GM23338 (cell line): ENCODE measurements around the gene OTUB1. TPM values are rescaled to one million over a fixed set of nuclear protein-coding genes. Genes with fewer than 3 reads are reported as not detected.

Source experiments
- ATAC-seq: fragments of 200-7000 bp; cut with Tn5 transposase; 3 replicates; pipeline ENCODE4 v1.9.1; 2020
- DNase-seq: peaks from one replicate; pipeline ENCODE4 v3.0.0-alpha.2; 2015; ENCODE audit warnings: low spot score
- H2AFZ ChIP-seq: fragments of 200-600 bp; sonication (generic); 2 replicates; pipeline ENCODE4 v1.8.0; 2016; ENCODE audit warnings: antibody characterized with exemption, mild to moderate bottlenecking, moderate library complexity
- H3F3A ChIP-seq: fragments of 200-600 bp; sonication (generic); replicated peaks from 2 replicates; pipeline ENCODE4 v1.8.0; 2017; ENCODE audit warnings: antibody characterized with exemption, mixed run types, low read depth
- H3K27ac ChIP-seq: fragments of 200-600 bp; sonication (generic); 2 replicates; pipeline ENCODE4 v1.6.1; 2016; ENCODE audit warnings: low read depth
- H3K27me3 ChIP-seq: fragments of 200-600 bp; sonication (generic); 2 replicates; pipeline ENCODE4 v1.8.0; 2016; ENCODE audit warnings: mild to moderate bottlenecking, mixed run types, moderate library complexity; ENCODE audit not compliant: insufficient read depth
- H3K36me3 ChIP-seq: fragments of 200-600 bp; sonication (generic); 2 replicates; pipeline ENCODE4 v1.8.0; 2016; ENCODE audit warnings: mild to moderate bottlenecking; ENCODE audit not compliant: insufficient read depth
- H3K4me1 ChIP-seq: fragments of 200-600 bp; sonication (generic); 2 replicates; pipeline ENCODE4 v1.8.0; 2016; ENCODE audit warnings: mild to moderate bottlenecking, moderate library complexity; ENCODE audit not compliant: insufficient read depth
- H3K4me2 ChIP-seq: fragments of 200-600 bp; sonication (generic); 2 replicates; pipeline ENCODE4 v1.7.1; 2017; ENCODE audit warnings: mixed run types
- H3K4me3 ChIP-seq: fragments of 200-600 bp; sonication (generic); 2 replicates; pipeline ENCODE4 v1.6.1; 2016; ENCODE audit warnings: mixed run types
- H3K79me2 ChIP-seq: fragments of 200-600 bp; sonication (generic); replicated peaks from 2 replicates; pipeline ENCODE4 v1.8.0; 2017; ENCODE audit warnings: mild to moderate bottlenecking; ENCODE audit not compliant: insufficient read depth
- H3K9me2 ChIP-seq: fragments of 200-600 bp; sonication (generic); 2 replicates; pipeline ENCODE4 v1.8.0; 2017; ENCODE audit not compliant: insufficient read depth
- H4K20me1 ChIP-seq: fragments of 200-600 bp; sonication (generic); replicated peaks from 2 replicates; pipeline ENCODE4 v1.8.0; 2017; ENCODE audit warnings: mild to moderate bottlenecking; ENCODE audit not compliant: insufficient read depth
- H3K27ac Mint-ChIP-seq: 2 replicates; pipeline ENCODE4 v1.8.0; 2020; ENCODE audit warnings: inconsistent platforms, mild to moderate bottlenecking, moderate library complexity, mixed read lengths
- H3K27me3 Mint-ChIP-seq: 3 replicates; pipeline ENCODE4 v1.8.0; 2022; ENCODE audit warnings: low read depth, mild to moderate bottlenecking, moderate library complexity, mixed read lengths, inconsistent platforms; ENCODE audit not compliant: insufficient read depth, poor library complexity
- H3K36me3 Mint-ChIP-seq: 3 replicates; pipeline ENCODE4 v1.8.0; 2021; ENCODE audit warnings: low read depth, mild to moderate bottlenecking, inconsistent platforms, moderate library complexity, mixed read lengths
- H3K4me1 Mint-ChIP-seq: 3 replicates; pipeline ENCODE4 v1.8.0; 2020; ENCODE audit warnings: mild to moderate bottlenecking, inconsistent platforms, mixed read lengths
- H3K4me3 Mint-ChIP-seq: 3 replicates; pipeline ENCODE4 v1.8.0; 2021; ENCODE audit warnings: moderate library complexity, mild to moderate bottlenecking, inconsistent platforms, mixed read lengths
- H3K9me3 Mint-ChIP-seq: 3 replicates; pipeline ENCODE4 v1.8.0; 2020; ENCODE audit warnings: moderate library complexity, mild to moderate bottlenecking, inconsistent platforms, mixed read lengths
- CREB1 ChIP-seq: fragments of 250-450 bp; sonication (Bioruptor Pico); IDR thresholded peaks from 2 replicates; pipeline ENCODE4 v1.5.0; 2020; ENCODE audit warnings: low read depth, mild to moderate bottlenecking, moderate library complexity
- CTCF ChIP-seq, 2 experiments: fragments of 200-600 bp in 1 of 2; sonication (generic) in 1 of 2; conservative IDR thresholded peaks; 2 replicates each; pipeline versions ENCODE4 v1.5.1 to v1.6.1; 2016 to 2017; ENCODE audit warnings: antibody characterized with exemption in 2 of 2, low read depth in 2 of 2, mild to moderate bottlenecking in 2 of 2, moderate library complexity in 1 of 2
- EZH2 ChIP-seq: fragments of 200-600 bp; sonication (generic); IDR thresholded peaks from one replicate; pipeline ENCODE4 v1.8.0; 2017; ENCODE audit warnings: antibody characterized with exemption, mild to moderate bottlenecking, low read depth; ENCODE audit not compliant: unreplicated experiment
- EZH2phosphoT487 ChIP-seq: fragments of 200-600 bp; sonication (generic); IDR thresholded peaks from one replicate; pipeline ENCODE4 v1.8.1; 2018; ENCODE audit warnings: antibody characterized with exemption; ENCODE audit not compliant: unreplicated experiment
- JUNB ChIP-seq: IDR thresholded peaks from one replicate; pipeline ENCODE4 v1.6.1; 2016; ENCODE audit warnings: antibody characterized with exemption; ENCODE audit not compliant: unreplicated experiment
- NANOG ChIP-seq: IDR thresholded peaks from 2 replicates; pipeline ENCODE4 v1.6.1; 2016; ENCODE audit warnings: antibody characterized with exemption, borderline replicate concordance
- POLR2AphosphoS5 ChIP-seq: IDR thresholded peaks from 2 replicates; pipeline ENCODE4 v1.6.1; 2016; ENCODE audit warnings: antibody characterized with exemption, low read depth
- REST ChIP-seq: IDR thresholded peaks from one replicate; pipeline ENCODE4 v1.6.1; 2018; ENCODE audit warnings: antibody characterized with exemption; ENCODE audit not compliant: unreplicated experiment
- STAT1 ChIP-seq: IDR thresholded peaks from one replicate; pipeline ENCODE4 v1.6.1; 2016; ENCODE audit warnings: antibody characterized with exemption; ENCODE audit not compliant: unreplicated experiment
- ZNF114 ChIP-seq: fragments of 250-450 bp; sonication (Bioruptor Pico); IDR thresholded peaks from 2 replicates; pipeline ENCODE4 v1.5.0; 2020; ENCODE audit warnings: mild to moderate bottlenecking, moderate library complexity
- ZNF331 ChIP-seq: fragments of 250-450 bp; sonication (Bioruptor Pico); IDR thresholded peaks from 2 replicates; pipeline ENCODE4 v1.5.0; 2020; ENCODE audit warnings: low read depth, mild to moderate bottlenecking, moderate library complexity
- ZNF462 ChIP-seq: fragments of 250-450 bp; sonication (Bioruptor Pico); IDR thresholded peaks from 2 replicates; pipeline ENCODE4 v1.5.0; 2020; ENCODE audit warnings: mild to moderate bottlenecking, moderate library complexity
- polyA plus RNA-seq: library from polyadenylated mRNA; unstranded; fragments of >200 nt; fragmentation: Nextera tagmentation; extraction: Ambion mirVana; gene quantifications from 2 replicates; pipeline ENCODE4 v1.2.1, GENCODE V29; 2016
- total RNA-seq: library from RNA; depleted of rRNA; stranded (reverse); fragments of >200 nt; shearing (Covaris generic); gene quantifications from 2 replicates; pipeline ENCODE4 v1.2.3, GENCODE V29; 2014

OTUB1 gene
- total and polyA plus RNA-seq, 2 experiments from 2014 or later = 122 to 207 TPM

GRCh38 chr11:63997104-63997700, 11.0 kb downstream of the OTUB1 start:
- no peak for ATAC-seq
- Histone ChIP-seq H3K27ac (no peak overlapping the region), H2AFZ (no peak overlapping the region), H3K4me1 (peaks cover 10% of the 10 kb centered on the region), H3K27me3 (peaks cover 21% of the 10 kb centered on the region), H4K20me1 (peaks cover 13% of the 10 kb centered on the region), H3K4me2 (no peak overlapping the region), H3K9me2 (no peaks in the 10 kb centered on the region), H3K4me3 (no peak overlapping the region), H3F3A (peaks cover 22% of the 10 kb centered on the region; the same call in 1 of the 2 replicates), H3K36me3 (no peaks in the 10 kb centered on the region), H3K79me2 (0 out of 2 replicates have a peak, but pooled peaks cover 8% of the 10 kb centered on the region)
- peaks cover 13% of the 10 kb centered on the region for H3K27me3 Mint-ChIP-seq
- peaks cover 50% of the 10 kb centered on the region for H3K36me3 Mint-ChIP-seq
- no peak overlapping the region; the same call in 2 of the 3 replicates for H3K4me3 Mint-ChIP-seq
- no peak overlapping the region for H3K27ac Mint-ChIP-seq
- peaks cover 15% of the 10 kb centered on the region for H3K4me1 Mint-ChIP-seq
- no peaks in the 10 kb centered on the region; the same call in 2 of the 3 replicates for H3K9me3 Mint-ChIP-seq
- DNase-seq = no peak
- TF ChIP-seq CREB1 = no peak
- no peak for TF ChIP-seq EZH2
- TF ChIP-seq NANOG = no peak
- TF ChIP-seq REST = no peak
- no peak for TF ChIP-seq JUNB
- no peak for TF ChIP-seq ZNF331 (CRISPR knock-in tag)
- TF ChIP-seq EZH2phosphoT487 = no peak
- TF ChIP-seq STAT1 = no peak
- no peak for TF ChIP-seq ZNF462 (CRISPR knock-in tag)
- TF ChIP-seq ZNF114 (CRISPR knock-in tag) = no peak
- TF ChIP-seq CTCF (conservative IDR thresholded peaks at IDR 0.05; ENCODE audit: low read depth in 2 of 2) = no peak
- TF ChIP-seq POLR2AphosphoS5 = no peak
